Peyer's patch (tissue), 4 donors: ENCODE data around the gene COQ8A.

Experiments
- CTCF ChIP-seq, 6 experiments: fragments of 450-650 bp in 4 of 6; fragments of 200-600 bp in 2 of 6; sonication (generic) in 1 of 6; IDR thresholded peaks; one replicate each; pipeline ENCODE4 v1.5.1; 2017 to 2019; ENCODE audit warnings: antibody characterized with exemption in 6 of 6, mild to moderate bottlenecking in 3 of 6, moderate library complexity in 1 of 6
- POLR2A ChIP-seq, 2 donors: fragments of 450-650 bp; IDR thresholded peaks; one replicate each; pipeline ENCODE4 v1.5.1; 2017; ENCODE audit warnings: antibody characterized with exemption in 2 of 2, mild to moderate bottlenecking in 2 of 2, moderate library complexity in 2 of 2

GRCh38 chr1:227035316-227035715 lies 95.2 kb downstream of the COQ8A start:
- TF ChIP-seq CTCF (IDR thresholded peaks at IDR 0.05) (no peak), POLR2A (IDR thresholded peaks at IDR 0.05) (no peak)
